GM20431 (cell line): ENCODE measurements around the gene IQCE.
"Not testable (repeated sequence)": the region's sequence is repeated elsewhere in the genome, so short reads cannot be mapped to it uniquely, and the experiment has no call there.

Experiments used
- in situ Hi-C: fragments of 300-500 bp; cut with MseI, MboI; formaldehyde crosslinking; loops from one replicate; pipeline ENCODE4 v1.15.0; 2020; ENCODE audit warnings: low sequenced_read_pairs; ENCODE audit not compliant: unreplicated experiment

The IQCE gene

GRCh38 chr7:2531796-2532110 is 27.0 kb upstream of the IQCE start:
- in situ Hi-C loops, result not testable (repeated sequence)

GRCh38 chr7:2532199-2532772 is 26.5 kb upstream of the IQCE start:
- in situ Hi-C loops, result not testable (repeated sequence)

- in situ Hi-C loops, result not testable (repeated sequence)
These were observed 26.0 kb upstream of the IQCE start for GRCh38 chr7:2532816-2533215.

- in situ Hi-C loops, result not testable (repeated sequence)
These were observed 25.2 kb upstream of the IQCE start for GRCh38 chr7:2533566-2533965.

DNA sequence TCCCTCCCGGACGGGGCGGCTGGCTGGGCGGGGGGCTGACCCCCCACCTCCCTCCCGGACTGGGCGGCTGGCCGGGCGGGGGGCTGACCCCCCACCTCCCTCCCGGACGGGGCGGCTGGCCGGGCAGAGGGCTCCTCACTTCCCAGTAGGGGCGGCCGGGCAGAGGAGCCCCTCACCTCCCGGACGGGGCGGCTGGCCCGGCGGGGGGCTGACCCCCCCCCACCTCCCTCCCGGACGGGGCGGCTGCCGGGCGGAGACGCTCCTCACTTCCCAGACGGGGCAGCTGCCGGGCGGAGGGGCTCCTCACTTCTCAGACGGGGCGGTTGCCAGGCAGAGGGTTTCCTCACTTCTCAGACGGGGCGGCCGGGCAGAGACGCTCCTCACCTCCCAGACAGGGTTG is 24.6 kb upstream of the IQCE start:
- in situ Hi-C loops, result not testable (repeated sequence)

DNA sequence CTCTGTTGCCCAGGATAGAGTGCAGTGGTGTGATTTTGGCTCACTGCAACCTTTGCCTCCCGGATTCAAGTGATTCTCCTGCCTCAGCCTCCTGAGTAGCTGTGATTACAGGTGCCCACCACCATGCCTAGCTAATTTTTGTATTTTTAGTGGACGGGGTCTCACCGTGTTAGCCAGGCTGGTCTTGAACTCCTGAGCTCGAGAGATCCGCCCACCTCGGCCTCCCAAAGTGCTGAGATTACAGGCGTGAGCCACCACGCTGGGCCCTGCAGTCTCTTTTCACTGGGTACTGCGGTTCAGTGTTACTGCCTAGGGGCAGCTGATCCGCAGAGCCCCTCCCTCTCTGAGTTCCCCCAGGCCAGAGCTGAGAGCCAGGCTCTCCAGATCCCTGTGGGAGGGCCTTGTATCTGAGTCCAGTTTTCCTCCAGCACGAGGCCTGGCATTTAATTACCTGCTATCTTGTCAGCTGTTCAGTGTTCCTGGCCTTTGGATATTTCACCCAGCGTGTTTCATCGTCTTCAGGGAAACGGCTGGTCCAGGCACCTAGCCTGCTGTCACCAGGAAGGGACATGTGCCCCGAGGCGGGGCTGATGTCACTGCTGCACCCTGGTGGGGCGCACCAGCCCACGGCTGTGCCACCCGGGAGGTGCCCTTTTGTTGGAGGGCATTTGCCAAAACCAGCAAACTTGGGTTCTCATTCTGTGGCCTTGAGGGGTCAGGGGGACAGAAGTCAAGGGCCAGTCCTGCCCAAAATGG is 22.7 kb upstream of the IQCE start:
- in situ Hi-C loops, result not testable (repeated sequence)

DNA sequence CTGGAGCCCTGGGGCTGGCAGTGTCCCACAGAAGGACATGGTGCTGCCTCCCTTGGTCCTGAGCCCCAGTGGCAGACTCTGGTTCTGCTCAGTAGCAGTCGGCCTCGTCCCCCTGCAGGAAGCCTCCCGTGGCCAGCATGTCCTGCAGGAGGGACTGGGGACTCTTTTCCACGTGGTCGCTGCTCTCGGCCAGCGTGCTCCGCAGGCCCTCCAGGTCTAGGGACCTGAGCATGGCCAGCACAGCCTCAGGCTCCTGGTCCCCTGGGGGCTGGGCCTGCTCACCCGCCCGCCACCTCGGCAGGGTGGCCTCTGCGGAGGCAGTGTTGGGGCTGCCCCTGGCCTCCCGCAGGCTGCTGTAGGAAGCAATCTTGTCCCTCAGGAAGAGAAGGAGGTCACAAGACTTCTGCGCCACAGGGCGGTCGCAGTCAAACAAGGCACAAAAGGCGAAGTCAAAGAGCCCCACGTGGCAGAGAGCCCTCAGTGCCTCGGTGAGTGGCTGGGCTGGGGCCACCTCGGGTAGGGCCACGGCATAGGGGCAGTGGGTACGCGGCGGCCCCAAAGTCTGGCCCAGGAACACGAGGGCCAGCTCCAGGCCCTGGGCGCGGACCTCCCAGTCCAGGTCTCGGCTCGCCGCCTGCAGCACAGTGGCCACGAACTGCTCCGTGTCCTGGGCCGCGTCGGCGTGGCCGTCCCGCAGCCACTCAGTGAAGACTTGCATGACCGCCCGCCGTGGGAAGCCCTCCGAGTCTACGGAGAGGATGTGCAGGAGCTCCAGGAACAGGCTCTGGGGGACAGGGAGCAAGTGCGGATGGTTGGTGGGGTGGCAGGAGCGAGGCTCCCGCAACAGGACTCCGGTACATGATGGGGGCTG is 20.6 kb upstream of the IQCE start:
- in situ Hi-C loops, result no loop called here

GRCh38 chr7:2539031-2539911 is 19.5 kb upstream of the IQCE start:
- in situ Hi-C loops, result no loop called here

DNA sequence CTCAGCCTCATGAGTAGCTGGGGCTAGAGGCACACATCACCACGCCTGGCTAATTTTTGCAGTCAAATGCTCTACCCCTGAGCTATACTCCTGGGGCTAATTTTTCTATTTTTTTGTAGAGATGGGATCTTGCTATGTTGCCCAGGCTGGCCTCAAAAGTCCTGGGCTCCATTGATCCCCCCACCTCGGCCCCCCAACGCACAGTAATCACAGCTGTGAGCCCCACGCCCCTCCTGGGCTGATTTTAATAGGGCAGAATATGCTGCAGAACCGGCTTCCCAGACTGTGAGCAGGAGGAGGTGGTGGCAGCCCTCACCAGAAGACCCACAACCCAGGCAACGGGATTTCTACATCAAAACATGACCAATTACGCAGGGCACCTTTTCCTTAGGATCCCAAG is 18.6 kb upstream of the IQCE start:
- in situ Hi-C loops, result no loop called here

DNA sequence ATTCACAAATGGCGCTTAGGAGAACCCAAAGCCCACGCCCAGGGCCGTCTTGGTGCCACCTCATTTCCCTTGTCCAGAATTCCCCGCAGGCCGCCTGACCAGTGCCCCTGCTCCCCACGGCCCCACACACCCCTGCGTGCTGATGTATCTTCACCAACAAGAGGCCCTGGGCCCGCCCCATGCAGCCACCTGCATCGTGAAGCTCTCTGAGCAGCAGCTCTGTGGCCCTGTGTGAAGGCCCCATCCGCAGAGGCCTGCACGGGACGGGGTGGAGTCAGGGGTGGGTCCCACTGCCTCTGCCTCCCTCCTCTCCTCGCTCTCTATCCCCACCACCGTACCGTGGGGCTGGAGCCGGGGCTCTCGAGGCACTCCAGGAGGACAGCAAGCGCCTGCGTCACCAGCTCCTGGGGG is 18.1 kb upstream of the IQCE start:
- in situ Hi-C loops, result no loop called here

GRCh38 chr7:2541291-2542010 is 17.3 kb upstream of the IQCE start:
- in situ Hi-C loops, result no loop called here

GRCh38 chr7:2542011-2542915 is 16.5 kb upstream of the IQCE start:
- in situ Hi-C loops, result no loop called here

GRCh38 chr7:2542916-2543871 is 15.6 kb upstream of the IQCE start:
- in situ Hi-C loops, result no loop called here

- in situ Hi-C loops, result no loop called here
These were observed 14.1 kb upstream of the IQCE start for GRCh38 chr7:2544541-2545188.

- in situ Hi-C loops, result no loop called here
These were observed 12.9 kb upstream of the IQCE start for GRCh38 chr7:2545746-2546425.

DNA sequence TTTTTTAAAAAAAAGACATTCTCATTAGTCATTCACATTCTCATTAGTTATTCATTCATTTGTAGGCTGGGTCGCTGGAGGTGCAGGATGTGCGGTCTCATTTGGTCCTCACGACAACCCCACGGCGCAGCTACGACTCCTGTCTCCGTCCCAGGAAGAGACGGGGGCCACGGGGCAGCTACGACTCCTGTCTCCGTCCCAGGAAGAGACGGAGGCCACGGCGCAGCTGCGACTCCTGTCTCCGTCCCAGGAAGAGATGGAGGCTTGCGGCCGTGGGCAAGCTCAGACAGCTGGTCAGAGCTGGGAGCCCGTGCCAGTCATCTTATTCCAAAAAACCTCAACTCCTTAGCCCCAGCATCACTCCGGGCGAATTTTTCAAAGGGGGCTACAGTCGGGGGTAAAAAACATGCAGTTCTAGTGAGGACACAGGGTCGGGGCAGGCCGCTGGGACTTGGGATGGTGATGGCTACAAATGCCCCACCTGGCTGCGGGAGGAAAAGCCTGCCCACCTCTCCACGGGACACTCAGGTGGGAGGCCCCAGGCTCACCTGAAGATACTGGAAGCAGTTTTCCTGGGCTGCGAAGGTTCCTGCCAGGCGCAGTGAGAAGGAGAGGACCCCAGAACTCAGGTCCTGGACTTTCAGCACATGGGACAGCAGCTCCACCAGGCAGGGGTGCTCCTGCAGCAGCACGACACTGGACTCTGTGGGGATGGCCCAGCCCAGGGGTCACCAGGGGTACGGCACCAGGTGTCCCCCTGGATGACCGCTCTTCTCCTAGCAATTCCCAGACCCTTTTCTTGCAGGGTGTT is 11.8 kb upstream of the IQCE start:
- in situ Hi-C loops, result no loop called here
